T-helper 2 cell treated with Interferon-gamma antibody and Interleukin-4, amounts not matched to agents 5 μg/mL and 100 μg/mL, for 36 hours (primary cell): ENCODE results near the gene LRRN4CL.
"Not testable (repeated sequence)": the region's sequence is repeated elsewhere in the genome, so short reads cannot be mapped to it uniquely, and the experiment has no call there.

Source experiments
- DNase-seq: peaks from one replicate; pipeline ENCODE4 v3.0.0; 2021; ENCODE audit warnings: low spot score
- H3K27ac Mint-ChIP-seq: one replicate; pipeline ENCODE4 v1.8.0; 2021; ENCODE audit warnings: mild to moderate bottlenecking, mixed read lengths
- H3K27me3 Mint-ChIP-seq: one replicate; pipeline ENCODE4 v1.8.0; 2021; ENCODE audit warnings: low read depth, mixed read lengths
- H3K36me3 Mint-ChIP-seq: one replicate; pipeline ENCODE4 v1.8.0; 2021; ENCODE audit warnings: low read depth, mixed read lengths
- H3K4me1 Mint-ChIP-seq: one replicate; pipeline ENCODE4 v1.8.0; 2021; ENCODE audit warnings: low read depth, mixed read lengths
- H3K4me3 Mint-ChIP-seq: one replicate; pipeline ENCODE4 v1.8.0; 2022; ENCODE audit warnings: mild to moderate bottlenecking, moderate library complexity, mixed read lengths
- H3K9me3 Mint-ChIP-seq: one replicate; pipeline ENCODE4 v1.8.0; 2021; ENCODE audit warnings: mixed read lengths

Gene LRRN4CL

DNA sequence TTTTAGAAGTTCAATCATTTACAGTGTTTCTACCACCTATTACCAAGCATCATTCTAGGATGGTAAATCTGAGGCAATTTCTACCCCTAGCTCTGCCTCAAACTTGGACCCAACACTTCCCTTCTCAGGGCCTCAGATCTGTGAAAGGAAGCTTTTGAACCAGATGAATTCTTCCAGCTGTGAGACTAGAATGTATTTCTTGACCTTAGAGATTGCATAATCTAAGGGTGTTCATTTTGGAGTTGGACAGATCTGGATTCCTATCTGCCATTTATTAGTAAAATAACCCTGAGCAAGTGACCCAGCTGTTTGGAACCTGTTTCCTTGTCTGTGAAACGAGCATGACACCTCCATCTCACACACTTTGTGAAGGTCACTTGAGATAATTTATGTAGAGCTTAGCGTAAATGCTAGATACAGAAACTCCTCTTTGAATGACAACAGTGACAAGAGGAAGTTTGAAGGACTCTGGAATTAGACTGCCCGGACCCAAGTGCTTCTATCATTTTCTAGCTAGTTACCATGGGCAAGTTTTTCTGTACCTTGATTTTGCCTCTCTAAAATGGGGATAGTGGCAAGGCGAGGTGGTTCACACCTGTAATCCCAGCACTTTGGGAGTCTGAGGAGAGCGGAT, 32.4 kb downstream of the LRRN4CL start:
- DNase-seq, result no peak
- no peaks in the 10 kb centered on the region for H3K9me3 Mint-ChIP-seq
- peaks cover 6% of the 10 kb centered on the region for H3K36me3 Mint-ChIP-seq
- H3K4me3 Mint-ChIP-seq, result no peak overlapping the region
- peaks cover 15% of the 10 kb centered on the region for H3K4me1 Mint-ChIP-seq
- H3K27me3 Mint-ChIP-seq, result no peaks in the 10 kb centered on the region
- no peak overlapping the region for H3K27ac Mint-ChIP-seq

DNA sequence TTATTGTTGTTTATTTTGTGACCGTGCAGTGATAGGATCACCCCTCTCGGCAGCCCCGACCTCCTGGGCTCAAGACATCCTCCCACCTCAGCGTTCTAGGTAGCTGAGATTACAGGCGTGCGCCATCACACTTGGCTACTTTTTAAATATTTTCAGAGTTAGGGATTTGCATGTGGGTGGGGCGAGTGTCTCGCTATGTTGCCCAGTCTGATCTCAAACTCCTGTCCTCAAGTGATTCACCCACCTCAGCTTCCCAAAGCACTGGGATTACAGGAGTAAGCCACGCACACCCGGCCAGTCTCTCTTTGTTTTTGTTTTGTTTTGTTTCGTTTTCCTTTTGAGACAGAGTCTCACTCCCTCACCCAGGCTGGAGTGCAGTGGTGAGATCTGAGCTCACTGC, 35.0 kb downstream of the LRRN4CL start:
- peaks cover 14% of the 10 kb centered on the region for H3K4me1 Mint-ChIP-seq
- peaks cover 11% of the 10 kb centered on the region for H3K36me3 Mint-ChIP-seq
- no peaks in the 10 kb centered on the region for H3K27me3 Mint-ChIP-seq
- no peak overlapping the region for H3K27ac Mint-ChIP-seq
- H3K9me3 Mint-ChIP-seq, result no peaks in the 10 kb centered on the region
- H3K4me3 Mint-ChIP-seq, result peak overlapping the region; percentile 46
- no peak for DNase-seq

DNA sequence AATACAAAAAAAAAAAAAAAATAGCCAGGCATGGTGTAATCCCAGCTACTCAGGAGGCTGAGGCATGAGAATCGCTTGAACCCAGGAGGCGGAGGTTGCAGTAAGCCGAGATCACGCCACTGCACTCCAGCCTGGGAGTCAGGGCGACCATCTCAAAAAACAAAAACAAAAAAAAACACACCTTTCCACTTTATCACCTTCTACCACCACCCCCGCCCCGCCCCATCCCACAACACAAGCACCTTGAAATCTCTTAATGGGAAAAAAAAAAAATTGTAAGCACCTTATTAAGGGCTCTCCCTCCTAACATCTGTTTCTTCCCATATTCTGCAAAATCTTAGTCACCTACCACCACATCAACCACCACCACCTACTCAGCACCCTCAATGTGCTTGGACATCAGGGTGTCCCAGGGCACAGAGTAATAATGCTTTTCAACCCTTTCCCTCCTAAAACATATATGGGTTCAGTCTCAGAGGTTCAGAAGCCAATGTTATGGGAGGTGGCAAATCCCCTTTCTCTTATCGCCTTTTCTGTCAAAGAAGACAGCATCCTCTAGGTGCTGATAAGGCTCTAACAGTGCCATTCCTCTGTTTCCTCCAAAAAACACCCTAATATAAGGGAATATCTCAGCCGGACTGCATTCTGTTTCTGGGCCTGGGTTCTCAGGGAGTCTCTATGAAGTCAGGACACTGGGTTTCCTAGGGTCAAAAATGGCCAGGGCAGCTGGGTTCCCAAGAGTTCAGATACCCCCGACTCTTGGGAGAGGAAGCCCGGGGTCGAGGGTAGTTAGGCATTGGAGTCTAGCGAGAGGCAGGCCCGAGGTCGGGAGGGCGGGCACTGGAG, 36.9 kb downstream of the LRRN4CL start:
- peaks cover 15% of the 10 kb centered on the region for H3K36me3 Mint-ChIP-seq
- peak overlapping the region; percentile 95 for H3K27ac Mint-ChIP-seq
- H3K4me3 Mint-ChIP-seq, result peak overlapping the region; percentile 95
- no peaks in the 10 kb centered on the region for H3K9me3 Mint-ChIP-seq
- peaks cover 14% of the 10 kb centered on the region for H3K4me1 Mint-ChIP-seq
- no peak for DNase-seq
- no peaks in the 10 kb centered on the region for H3K27me3 Mint-ChIP-seq

DNA sequence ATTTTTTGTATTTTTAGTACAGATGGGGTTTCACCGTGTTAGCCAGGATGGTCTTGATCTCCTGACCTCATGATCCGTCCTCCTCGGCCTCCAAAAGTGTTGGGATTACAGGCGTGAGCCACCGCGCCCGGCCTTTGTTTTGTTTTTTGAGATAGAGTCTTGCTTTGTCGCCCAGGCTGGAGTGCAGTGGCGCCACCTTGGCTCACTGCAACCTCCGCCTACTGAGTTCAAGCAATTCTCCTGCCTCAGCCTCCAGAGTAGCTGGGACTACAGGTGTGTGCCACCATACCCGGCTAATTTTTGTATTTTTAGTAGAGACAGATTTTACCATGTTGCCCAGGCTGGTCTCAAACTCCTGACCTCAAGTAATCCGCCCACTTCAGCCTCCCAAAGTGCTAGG, 39.0 kb downstream of the LRRN4CL start:
- not testable (repeated sequence) for H3K27me3 Mint-ChIP-seq, DNase-seq, H3K9me3 Mint-ChIP-seq, H3K27ac Mint-ChIP-seq, H3K4me3 Mint-ChIP-seq
- H3K36me3 Mint-ChIP-seq, result peaks cover 26% of the 10 kb centered on the region
- peaks cover 18% of the 10 kb centered on the region for H3K4me1 Mint-ChIP-seq

DNA sequence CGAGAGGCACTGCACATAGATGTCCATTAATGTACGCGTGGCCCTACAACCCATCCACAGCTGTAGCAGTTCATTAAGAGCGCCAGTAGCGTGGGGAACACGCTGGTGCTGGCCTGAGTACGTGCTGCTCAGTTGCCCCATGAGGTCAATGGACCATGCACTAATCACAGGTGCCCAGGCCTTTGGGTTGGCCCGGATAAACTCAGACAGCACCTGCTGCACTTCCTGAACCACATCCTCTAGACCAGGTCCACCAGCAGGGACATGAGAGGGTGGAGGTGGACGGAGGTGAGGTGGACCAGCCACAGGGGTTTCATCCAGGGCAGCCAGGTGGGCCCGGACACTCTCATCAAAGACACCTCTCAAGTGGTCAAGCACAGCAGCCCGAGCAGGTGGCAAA, 39.8 kb downstream of the LRRN4CL start:
- H3K27me3 Mint-ChIP-seq, result no peaks in the 10 kb centered on the region
- H3K4me3 Mint-ChIP-seq, result no peak overlapping the region
- peaks cover 29% of the 10 kb centered on the region for H3K36me3 Mint-ChIP-seq
- peaks cover 19% of the 10 kb centered on the region for H3K4me1 Mint-ChIP-seq
- H3K9me3 Mint-ChIP-seq, result no peaks in the 10 kb centered on the region
- DNase-seq, result no peak
- H3K27ac Mint-ChIP-seq, result no peak overlapping the region

DNA sequence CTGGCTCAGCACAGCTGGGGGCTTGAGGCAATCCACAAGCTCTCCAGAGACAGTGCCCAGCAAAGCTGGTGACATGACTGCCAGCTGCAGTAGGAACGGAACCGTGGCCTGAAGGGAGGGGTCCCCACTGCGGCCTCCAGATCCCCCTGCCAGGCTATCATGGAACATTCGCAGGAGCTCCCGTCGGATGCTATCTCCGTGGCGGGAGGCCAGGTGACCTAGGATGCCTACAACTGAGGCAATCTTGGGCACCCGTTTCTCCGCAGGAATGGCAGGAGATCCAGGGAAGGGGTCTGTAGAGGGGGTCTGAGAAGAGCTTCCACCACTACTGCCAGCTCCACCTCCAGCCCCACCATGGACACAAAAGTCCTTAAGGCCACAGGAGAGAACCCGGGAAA, 40.4 kb downstream of the LRRN4CL start:
- Mint-ChIP-seq H3K27me3 (no peaks in the 10 kb centered on the region), H3K27ac (no peak overlapping the region), H3K4me1 (peaks cover 17% of the 10 kb centered on the region), H3K9me3 (no peaks in the 10 kb centered on the region), H3K36me3 (peaks cover 33% of the 10 kb centered on the region), H3K4me3 (no peak overlapping the region)
- no peak for DNase-seq

DNA sequence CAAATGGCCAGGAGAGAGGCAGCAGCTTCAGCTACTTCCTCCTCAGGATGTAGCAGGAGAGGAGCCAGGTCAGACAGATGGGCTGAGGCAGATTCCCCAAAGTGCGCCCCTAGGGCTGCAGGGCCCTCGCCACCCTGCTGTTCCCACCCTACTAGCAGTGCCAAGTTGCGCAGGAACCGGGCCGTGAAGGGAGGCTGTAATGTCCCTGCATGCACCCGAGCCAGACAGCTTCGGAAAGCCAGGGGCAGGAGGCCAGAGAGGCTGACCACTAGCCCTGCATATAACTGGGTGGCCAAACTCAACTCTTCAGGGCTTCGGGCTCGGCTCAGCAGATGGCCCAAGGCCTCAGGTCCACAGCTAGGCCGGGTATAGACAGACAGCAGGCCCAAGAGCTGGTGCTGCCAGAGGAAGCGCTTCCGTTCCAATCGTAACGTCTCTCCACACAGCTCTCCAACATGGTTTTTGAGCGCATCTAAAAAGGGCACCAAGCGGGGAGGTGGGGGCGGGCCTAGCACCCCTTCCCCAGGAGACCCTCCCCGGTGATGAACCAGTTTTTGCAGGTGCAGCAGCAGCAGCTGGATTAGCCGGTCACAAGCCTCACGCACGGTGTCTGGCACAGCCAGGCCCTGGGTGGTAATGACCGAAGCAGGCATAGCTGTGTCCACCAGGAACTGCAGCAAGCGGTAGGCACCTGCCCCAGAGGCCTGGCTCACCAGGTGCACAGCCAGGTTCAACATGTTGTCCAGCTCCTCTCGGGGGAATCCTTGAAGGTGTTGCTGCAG, 41.0 kb downstream of the LRRN4CL start:
- Mint-ChIP-seq H3K4me3 (no peak overlapping the region), H3K4me1 (peaks cover 14% of the 10 kb centered on the region), H3K9me3 (no peaks in the 10 kb centered on the region), H3K27ac (no peak overlapping the region), H3K27me3 (no peaks in the 10 kb centered on the region), H3K36me3 (peaks cover 32% of the 10 kb centered on the region)
- DNase-seq, result no peak

DNA sequence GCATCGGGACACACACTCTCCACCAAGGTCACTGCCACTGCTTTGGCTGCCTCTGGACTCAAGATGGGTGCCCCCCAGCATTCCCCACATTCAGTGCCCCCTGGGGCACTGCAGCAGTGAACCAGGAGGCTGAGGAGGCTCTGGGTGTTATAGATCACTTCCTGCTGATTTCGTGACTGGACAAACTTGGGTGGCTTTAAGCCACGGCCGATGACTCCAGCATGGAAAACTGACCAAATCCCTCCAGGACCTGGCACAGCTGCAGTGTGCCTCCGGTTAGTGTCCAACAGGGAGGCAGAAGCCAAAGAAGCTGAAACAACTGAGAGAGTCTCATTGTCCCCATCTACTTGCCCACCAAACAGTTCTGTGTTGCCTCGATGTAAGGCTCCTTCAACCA, 41.7 kb downstream of the LRRN4CL start:
- no peaks in the 10 kb centered on the region for H3K9me3 Mint-ChIP-seq
- H3K27me3 Mint-ChIP-seq, result no peaks in the 10 kb centered on the region
- no peak overlapping the region for H3K27ac Mint-ChIP-seq
- no peak overlapping the region for H3K4me3 Mint-ChIP-seq
- DNase-seq, result no peak
- H3K4me1 Mint-ChIP-seq, result peaks cover 15% of the 10 kb centered on the region
- H3K36me3 Mint-ChIP-seq, result peaks cover 34% of the 10 kb centered on the region

DNA sequence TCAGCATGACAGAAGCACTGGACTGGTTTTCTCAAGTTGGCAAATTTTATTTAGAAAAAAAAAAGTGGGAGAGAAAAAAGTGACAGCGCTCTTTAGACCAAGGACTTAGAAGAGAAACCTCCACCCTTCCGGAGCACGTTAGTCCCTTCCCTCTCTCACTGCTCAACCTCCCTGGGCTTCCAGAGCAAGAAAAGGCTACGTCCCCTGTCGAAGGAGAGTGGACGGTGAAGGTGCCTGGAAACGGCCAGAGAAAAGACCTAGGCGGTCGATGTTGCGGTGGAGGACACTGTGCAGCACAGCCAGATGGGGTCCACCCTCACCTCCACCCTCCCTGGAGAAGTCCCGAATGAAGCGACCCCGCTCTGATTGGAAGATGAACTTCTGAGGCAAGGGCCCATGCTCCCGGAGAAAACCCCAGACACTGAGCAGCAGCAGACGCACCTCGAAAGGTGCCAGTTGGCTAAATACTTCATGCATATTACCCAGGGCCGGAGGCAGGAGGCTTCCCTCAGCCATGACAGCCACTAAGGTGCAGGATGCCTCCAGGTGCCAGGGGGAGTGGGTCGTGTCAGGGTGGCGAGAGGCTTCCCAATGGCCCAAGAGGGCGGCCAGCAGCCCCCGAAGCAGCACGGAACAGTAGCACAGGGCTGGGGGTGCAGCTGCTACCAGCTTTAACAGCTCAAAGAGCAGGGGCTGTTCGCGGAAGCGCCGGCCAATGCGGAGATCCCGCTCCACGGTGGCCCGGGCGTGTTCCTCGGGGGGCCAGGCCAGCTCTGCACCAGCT, 42.3 kb downstream of the LRRN4CL start:
- Mint-ChIP-seq H3K9me3 (no peaks in the 10 kb centered on the region), H3K36me3 (peaks cover 33% of the 10 kb centered on the region), H3K27me3 (no peaks in the 10 kb centered on the region), H3K27ac (peak overlapping the region; percentile 97), H3K4me1 (peaks cover 13% of the 10 kb centered on the region), H3K4me3 (peak overlapping the region; percentile 99)
- no peak for DNase-seq

DNA sequence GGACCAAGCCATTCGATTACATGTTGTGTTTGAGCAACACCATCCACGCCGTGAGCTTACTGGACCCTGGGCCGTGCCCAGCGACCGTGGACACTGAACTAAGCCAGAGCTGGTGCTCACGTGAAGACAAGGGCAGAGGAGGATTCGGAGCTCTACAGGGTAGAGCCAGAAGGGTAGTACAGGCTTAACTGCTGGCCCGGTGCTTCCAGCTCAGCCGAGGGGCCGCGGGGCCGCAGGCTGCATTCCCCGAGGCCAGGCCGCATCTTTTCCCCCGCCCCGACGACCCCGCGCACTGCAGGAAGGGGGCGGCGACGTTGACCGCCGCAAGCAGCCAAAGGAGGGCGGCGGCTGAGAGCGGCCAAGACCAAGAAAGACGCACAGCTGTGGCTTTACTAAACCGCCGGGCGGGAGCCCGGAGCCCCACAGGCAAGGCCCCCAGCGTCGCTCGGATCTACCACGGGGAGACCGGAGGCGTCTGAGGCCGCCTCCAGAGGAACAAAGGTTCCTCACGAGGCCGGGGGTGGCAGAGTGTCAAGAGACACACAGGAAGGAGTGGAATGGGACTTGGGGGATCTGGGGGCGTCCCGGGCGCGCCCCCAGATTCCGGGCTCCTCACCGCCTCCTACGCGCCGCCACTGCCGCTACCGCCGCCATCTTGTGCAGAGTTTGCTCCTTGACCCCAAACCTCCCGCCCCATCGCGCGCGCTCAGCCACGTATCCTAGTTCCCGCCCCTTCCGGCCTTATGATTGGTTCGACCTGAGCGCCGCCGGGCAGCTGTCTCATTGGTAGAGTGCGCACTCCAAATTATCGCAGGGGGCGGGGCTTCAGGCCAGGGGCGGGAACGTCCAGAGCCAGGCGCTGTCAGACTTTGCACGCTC, 43.1 kb downstream of the LRRN4CL start, which contains the start of gene GANAB:
Gene GANAB (minus strand): TSS at position 668 of the 879 bp plus-strand sequence. CDS start 14 bp downstream, at position 654.
- Mint-ChIP-seq H3K27me3 (no peaks in the 10 kb centered on the region), H3K4me1 (peaks cover 18% of the 10 kb centered on the region), H3K36me3 (peaks cover 33% of the 10 kb centered on the region), H3K9me3 (no peaks in the 10 kb centered on the region), H3K4me3 (peak within 1 kb of the TSS; percentile 99), H3K27ac (peak within 1 kb of the TSS; percentile 97)
- peak; percentile 99 for DNase-seq

DNA sequence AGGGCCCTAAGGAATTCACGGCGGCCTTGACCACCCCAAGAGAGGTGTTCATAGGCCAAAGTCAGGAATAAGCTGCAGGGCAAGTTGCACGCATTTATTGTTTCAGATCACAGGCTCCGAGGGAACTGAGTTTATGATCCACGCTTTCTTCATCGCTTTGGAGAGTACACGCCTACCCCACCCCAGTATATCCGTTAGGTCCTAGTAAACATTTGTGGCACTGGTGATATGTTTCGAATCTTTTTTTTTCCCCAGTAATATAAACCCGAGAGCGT, 43.7 kb downstream of the LRRN4CL start:
- Mint-ChIP-seq H3K27me3 (no peaks in the 10 kb centered on the region), H3K36me3 (peaks cover 36% of the 10 kb centered on the region), H3K9me3 (no peaks in the 10 kb centered on the region), H3K4me3 (peak overlapping the region; percentile 99), H3K27ac (peak overlapping the region; percentile 97), H3K4me1 (peaks cover 21% of the 10 kb centered on the region)
- no peak for DNase-seq

DNA sequence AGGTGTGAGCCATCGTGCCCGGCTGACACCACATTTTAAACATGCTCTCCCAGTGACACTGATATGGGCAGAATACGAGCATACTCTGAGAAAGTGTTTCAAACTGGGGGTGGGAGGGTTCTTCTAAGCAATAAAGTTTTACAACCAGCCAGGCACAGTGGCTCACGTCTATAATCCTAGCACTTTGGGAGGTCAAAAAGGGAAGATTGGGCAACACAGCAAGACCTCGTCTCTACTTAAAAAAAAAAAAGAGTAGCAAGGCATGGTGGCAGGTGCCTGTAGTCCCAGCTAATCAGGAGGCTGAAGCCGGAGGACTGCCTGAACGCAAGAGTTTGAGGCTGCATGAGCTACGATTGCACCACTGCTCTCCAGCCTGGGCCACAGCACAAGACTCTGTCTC, 45.1 kb downstream of the LRRN4CL start:
- DNase-seq, result no peak
- Mint-ChIP-seq H3K36me3 (peaks cover 37% of the 10 kb centered on the region), H3K4me1 (peaks cover 28% of the 10 kb centered on the region), H3K4me3 (peak overlapping the region; percentile 27), H3K27me3 (no peaks in the 10 kb centered on the region), H3K9me3 (no peaks in the 10 kb centered on the region), H3K27ac (no peak overlapping the region)
